ENCODE results near the gene ELF4. TPM values are rescaled to one million over a fixed set of nuclear protein-coding genes. Genes with fewer than 3 reads are reported as not detected.

The ELF4 gene
- total RNA-seq, 1 donor from 2014 or later, result 31.2 TPM

- Mint-ChIP-seq H3K4me3 (ENCODE audit: unreplicated experiment) (no peak overlapping the region), H3K27me3 (ENCODE audit: low read depth, unreplicated experiment) (no peaks in the 10 kb centered on the region), H3K36me3 (ENCODE audit: low read depth, unreplicated experiment) (peaks cover 10% of the 10 kb centered on the region), H3K4me1 (ENCODE audit: low read depth, unreplicated experiment) (peaks cover 2% of the 10 kb centered on the region), H3K9me3 (ENCODE audit: unreplicated experiment) (no peaks in the 10 kb centered on the region), H3K27ac (ENCODE audit: unreplicated experiment) (no peak overlapping the region)
- no peak overlapping the region for H3K9ac ChIP-seq (ENCODE audit: low read length)
- H4K20me1 ChIP-seq (ENCODE audit: insufficient read depth, low read length), result no peaks in the 10 kb centered on the region
- peaks cover 2% of the 10 kb centered on the region for H3K36me3 ChIP-seq (ENCODE audit: insufficient read depth, low read length)
- no peak overlapping the region for H2AFZ ChIP-seq (ENCODE audit: low read depth, low read length)
- no peaks in the 10 kb centered on the region for H3K9me3 ChIP-seq (ENCODE audit: insufficient read depth, low read depth, low read length)
- no peak overlapping the region for H3K4me3 ChIP-seq (ENCODE audit: insufficient read depth, low read depth, low read length)
- DNase-seq (ENCODE audit: low read depth), result no peak
- no peaks in the 10 kb centered on the region for H3K27me3 ChIP-seq (ENCODE audit: insufficient read depth, low read length)
- no peaks in the 10 kb centered on the region for H3K79me2 ChIP-seq (ENCODE audit: insufficient read depth, low read length)
- no peak overlapping the region for H3K27ac ChIP-seq (ENCODE audit: low read depth, low read length)
- TF ChIP-seq EZH2 (IDR thresholded peaks at IDR 0.05; ENCODE audit: insufficient read depth, low read length) (no peak), CTCF (IDR thresholded peaks at IDR 0.05; ENCODE audit: insufficient read depth, low read depth, low read length) (no peak)
- H3K4me2 ChIP-seq (ENCODE audit: low read length), result no peak overlapping the region
- peak; percentile 49 for FAIRE-seq
- no peaks in the 10 kb centered on the region for H3K4me1 ChIP-seq (ENCODE audit: insufficient read depth, low read length)
Observed at GRCh38 chrX:130018143-130018542, 92.2 kb downstream of the ELF4 start.

- no peaks in the 10 kb centered on the region for H3K4me1 ChIP-seq (ENCODE audit: insufficient read depth, low read length)
- no peaks in the 10 kb centered on the region for H4K20me1 ChIP-seq (ENCODE audit: insufficient read depth, low read length)
- no peak overlapping the region for H3K4me3 ChIP-seq (ENCODE audit: insufficient read depth, low read depth, low read length)
- no peak overlapping the region for H3K4me2 ChIP-seq (ENCODE audit: low read length)
- H3K27ac ChIP-seq (ENCODE audit: low read depth, low read length), result no peak overlapping the region
- TF ChIP-seq EZH2 (IDR thresholded peaks at IDR 0.05; ENCODE audit: insufficient read depth, low read length) (no peak), CTCF (IDR thresholded peaks at IDR 0.05; ENCODE audit: insufficient read depth, low read depth, low read length) (no peak)
- H3K9me3 ChIP-seq (ENCODE audit: insufficient read depth, low read depth, low read length), result no peaks in the 10 kb centered on the region
- no peak overlapping the region for H3K9ac ChIP-seq (ENCODE audit: low read length)
- Mint-ChIP-seq H3K4me1 (ENCODE audit: low read depth, unreplicated experiment) (peaks cover 2% of the 10 kb centered on the region), H3K36me3 (ENCODE audit: low read depth, unreplicated experiment) (peaks cover 10% of the 10 kb centered on the region), H3K27ac (ENCODE audit: unreplicated experiment) (no peak overlapping the region), H3K4me3 (ENCODE audit: unreplicated experiment) (no peak overlapping the region), H3K27me3 (ENCODE audit: low read depth, unreplicated experiment) (no peaks in the 10 kb centered on the region), H3K9me3 (ENCODE audit: unreplicated experiment) (no peaks in the 10 kb centered on the region)
- H3K27me3 ChIP-seq (ENCODE audit: insufficient read depth, low read length), result no peaks in the 10 kb centered on the region
- FAIRE-seq (no peak), DNase-seq (ENCODE audit: low read depth) (no peak)
- no peak overlapping the region for H2AFZ ChIP-seq (ENCODE audit: low read depth, low read length)
- H3K36me3 ChIP-seq (ENCODE audit: insufficient read depth, low read length), result peaks cover 2% of the 10 kb centered on the region
- H3K79me2 ChIP-seq (ENCODE audit: insufficient read depth, low read length), result no peaks in the 10 kb centered on the region
Observed at GRCh38 chrX:130015181-130015580, 95.1 kb downstream of the ELF4 start.

Other genes with a start within 250 kb of the ELF4 start
- 22.2 and 23.4 TPM in 2 replicates for gene UTP14A, start 204.3 kb downstream of the ELF4 start, total RNA-seq
- 20.0 and 22.3 TPM in 2 replicates for gene BCORL1, start 127.9 kb downstream of the ELF4 start, total RNA-seq
- 38.1 and 39.6 TPM in 2 replicates for gene AIFM1, start 55.3 kb upstream of the ELF4 start, total RNA-seq
- gene RAB33A, start 61.5 kb upstream of the ELF4 start, total RNA-seq, result 1.7 and 1.9 TPM in 2 replicates
- gene ZNF280C, start 158.4 kb upstream of the ELF4 start, total RNA-seq, result 7.3 and 7.8 TPM in 2 replicates
- 16.0 and 17.4 TPM in 2 replicates for gene SLC25A14, start 229.4 kb upstream of the ELF4 start, total RNA-seq